ENCODE results near the gene S100A16.

S100A16 gene

DNA sequence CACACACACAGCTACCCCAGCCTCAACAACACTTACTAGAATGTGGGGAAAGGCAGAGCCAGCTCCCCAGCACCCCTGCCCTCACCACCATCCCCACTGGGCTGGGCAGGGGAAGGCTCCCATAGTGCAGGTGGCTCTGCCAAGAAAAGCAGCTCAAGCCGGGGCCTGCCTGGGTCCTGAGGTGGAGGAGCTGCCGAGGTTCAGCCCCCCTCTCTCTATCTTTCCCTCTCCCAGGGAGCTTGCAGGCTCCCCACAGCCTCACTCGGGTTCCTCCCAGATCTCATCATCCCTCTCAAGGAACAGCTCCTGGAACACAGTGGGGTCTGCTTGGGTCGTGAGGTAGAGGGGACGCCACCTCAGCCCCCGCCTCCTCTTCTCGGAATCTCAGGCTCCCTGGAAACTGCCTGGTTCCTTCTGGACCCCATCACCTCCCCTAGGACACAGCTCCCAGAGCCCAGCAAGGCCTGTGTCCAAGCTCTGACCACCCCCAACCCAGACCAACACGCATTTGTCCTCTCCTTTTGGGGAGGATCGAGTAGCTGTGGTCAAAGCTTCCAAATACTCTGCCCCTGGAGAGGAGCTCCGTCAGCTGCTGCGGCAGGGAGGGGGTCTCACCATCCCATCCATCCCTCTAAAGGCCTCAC lies 704 bp downstream of the S100A16 start:
- TF ChIP-seq, protein P1, sequence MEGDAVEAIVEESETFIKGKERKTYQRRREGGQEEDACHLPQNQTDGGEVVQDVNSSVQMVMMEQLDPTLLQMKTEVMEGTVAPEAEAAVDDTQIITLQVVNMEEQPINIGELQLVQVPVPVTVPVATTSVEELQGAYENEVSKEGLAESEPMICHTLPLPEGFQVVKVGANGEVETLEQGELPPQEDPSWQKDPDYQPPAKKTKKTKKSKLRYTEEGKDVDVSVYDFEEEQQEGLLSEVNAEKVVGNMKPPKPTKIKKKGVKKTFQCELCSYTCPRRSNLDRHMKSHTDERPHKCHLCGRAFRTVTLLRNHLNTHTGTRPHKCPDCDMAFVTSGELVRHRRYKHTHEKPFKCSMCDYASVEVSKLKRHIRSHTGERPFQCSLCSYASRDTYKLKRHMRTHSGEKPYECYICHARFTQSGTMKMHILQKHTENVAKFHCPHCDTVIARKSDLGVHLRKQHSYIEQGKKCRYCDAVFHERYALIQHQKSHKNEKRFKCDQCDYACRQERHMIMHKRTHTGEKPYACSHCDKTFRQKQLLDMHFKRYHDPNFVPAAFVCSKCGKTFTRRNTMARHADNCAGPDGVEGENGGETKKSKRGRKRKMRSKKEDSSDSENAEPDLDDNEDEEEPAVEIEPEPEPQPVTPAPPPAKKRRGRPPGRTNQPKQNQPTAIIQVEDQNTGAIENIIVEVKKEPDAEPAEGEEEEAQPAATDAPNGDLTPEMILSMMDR (IDR thresholded peaks at IDR 0.05; ENCODE audit: control insufficient read depth, extremely low read depth, insufficient read depth): no peak
- no peak for DNase-seq (ENCODE audit: low read depth)
- H3K4me3 ChIP-seq (ENCODE audit: low read depth, low read length): no peak overlapping the region

DNA sequence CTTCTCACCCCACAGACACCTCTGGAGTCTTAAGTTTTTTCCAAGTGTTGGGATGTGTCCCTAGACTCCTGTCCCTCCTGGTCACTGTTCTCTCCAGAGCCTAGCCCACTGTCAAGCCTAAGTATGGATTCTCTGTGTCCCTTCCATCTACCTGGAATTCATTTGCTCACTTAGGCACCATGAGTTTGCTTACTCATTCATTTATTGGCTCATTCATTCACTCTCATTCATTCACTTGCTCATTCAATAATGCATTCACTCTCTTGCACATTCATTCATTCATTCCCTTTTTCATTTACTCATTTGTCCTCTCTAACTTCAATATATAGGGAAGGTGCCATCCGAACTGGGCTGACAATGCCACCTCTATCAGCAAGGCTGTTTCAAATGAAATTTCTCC lies 1.6 kb downstream of the S100A16 start:
- no peak overlapping the region for H3K4me3 ChIP-seq (ENCODE audit: low read depth, low read length)
- DNase-seq (ENCODE audit: low read depth): no peak
- TF ChIP-seq, protein P1 (IDR thresholded peaks at IDR 0.05; ENCODE audit: control insufficient read depth, extremely low read depth, insufficient read depth): no peak

DNA sequence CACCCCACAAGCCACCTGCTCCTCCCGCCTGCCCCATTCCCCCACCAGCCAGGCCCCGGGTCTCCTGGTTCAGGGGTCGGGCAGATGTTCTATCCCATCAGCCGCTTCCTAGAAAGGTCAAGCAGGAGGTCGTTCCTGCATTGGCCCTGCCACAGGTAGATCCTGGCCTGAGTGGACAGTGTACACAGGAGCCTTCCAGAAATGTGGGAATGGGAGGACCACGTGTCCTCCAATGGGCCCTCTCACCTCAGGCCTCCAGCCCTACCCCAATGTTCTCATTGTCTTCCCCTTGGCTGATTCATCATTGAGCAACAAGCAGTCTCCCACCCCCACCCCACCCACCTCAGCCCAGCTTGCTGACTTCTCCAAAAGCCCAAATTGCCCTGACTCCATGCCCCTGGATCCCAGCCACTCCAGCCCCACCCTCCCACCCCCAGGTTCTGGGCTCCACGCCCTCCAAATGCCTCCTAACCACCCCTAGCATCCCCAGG lies 2.1 kb downstream of the S100A16 start:
- no peak overlapping the region for H3K4me3 ChIP-seq (ENCODE audit: low read depth, low read length)
- DNase-seq (ENCODE audit: low read depth): no peak
- TF ChIP-seq, protein P1 (IDR thresholded peaks at IDR 0.05; ENCODE audit: control insufficient read depth, extremely low read depth, insufficient read depth): no peak

DNA sequence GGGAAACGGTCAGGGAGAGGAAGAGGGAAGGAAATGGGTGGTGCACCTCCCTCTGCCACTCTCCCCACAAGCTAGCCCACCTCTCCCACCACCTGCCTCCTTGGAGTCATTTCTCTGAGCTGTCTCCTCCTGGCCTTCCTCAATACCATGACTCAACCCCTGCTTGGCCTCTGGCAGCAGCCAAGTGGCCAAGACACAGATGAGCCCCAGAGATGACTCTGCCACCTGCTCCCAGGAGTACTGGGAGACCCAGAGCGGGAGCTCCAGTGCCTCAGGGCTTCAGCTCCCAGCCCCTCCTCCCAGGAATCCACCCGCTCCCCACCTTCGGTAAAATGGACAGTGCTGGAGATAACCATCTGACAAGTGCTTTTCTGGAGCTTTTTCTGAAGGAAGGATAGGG lies 2.6 kb downstream of the S100A16 start:
- DNase-seq (ENCODE audit: low read depth): no peak
- TF ChIP-seq, protein P1 (IDR thresholded peaks at IDR 0.05; ENCODE audit: control insufficient read depth, extremely low read depth, insufficient read depth): no peak
- H3K4me3 ChIP-seq (ENCODE audit: low read depth, low read length): no peak overlapping the region

DNA sequence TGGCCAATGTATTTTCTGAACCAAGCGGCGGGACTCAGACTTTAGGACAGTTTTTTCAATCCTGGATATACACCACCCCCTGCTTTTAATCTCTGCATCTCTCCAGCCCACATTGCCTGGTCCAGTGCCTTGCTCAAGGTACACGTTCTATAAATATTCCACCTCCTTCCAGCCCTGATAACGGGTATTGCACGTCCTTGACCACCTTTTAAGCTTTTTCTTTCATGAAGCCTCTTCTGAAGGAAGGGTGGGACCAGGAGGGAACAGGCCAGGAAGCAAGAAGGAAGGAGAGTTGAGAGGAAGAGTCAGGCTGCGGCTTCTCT lies 3.4 kb downstream of the S100A16 start:
- TF ChIP-seq, protein P1 (IDR thresholded peaks at IDR 0.05; ENCODE audit: control insufficient read depth, extremely low read depth, insufficient read depth): no peak
- H3K4me3 ChIP-seq (ENCODE audit: low read depth, low read length): no peak overlapping the region
- DNase-seq (ENCODE audit: low read depth): no peak

DNA sequence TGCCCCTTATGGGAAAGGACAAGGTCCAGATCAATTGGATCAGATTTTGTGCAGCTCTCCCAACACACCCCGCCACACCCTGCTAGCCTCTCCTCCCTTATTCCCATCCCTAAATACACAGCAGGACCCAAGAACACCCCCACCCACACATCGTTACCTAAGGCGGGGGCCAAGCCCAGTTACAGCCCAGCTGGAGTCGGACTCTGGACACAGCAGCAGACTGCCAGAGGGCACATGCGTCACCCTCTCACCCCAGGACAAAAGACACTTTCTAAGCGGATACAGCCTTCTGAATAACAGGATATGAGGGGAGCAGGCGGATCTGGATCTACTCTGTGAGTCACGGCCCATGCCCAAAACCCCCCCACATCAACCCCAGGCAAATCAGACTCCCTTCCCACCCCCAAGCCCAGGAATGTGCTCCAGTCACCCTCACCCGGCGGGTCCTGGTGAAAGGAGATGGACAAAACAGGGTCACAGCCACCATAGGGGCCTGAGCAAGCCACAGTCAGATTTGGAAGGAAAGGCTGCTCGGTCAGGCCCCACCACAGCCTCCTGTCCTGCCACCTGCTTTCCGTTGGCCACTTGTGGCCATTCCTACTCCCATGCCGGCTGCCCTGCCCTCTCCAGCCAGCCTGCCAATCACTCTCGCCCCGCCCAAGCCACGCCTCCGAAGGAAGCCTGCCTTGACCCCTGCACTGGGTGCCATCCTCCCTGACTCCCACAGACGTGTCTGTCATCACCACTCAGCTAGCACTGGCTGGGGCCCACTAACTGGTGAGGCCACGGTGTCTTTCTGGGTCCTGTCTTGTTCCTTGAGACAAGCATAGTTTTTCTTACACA lies 4.0 kb downstream of the S100A16 start:
- no peak overlapping the region for H3K4me3 ChIP-seq (ENCODE audit: low read depth, low read length)
- no peak for DNase-seq (ENCODE audit: low read depth)
- TF ChIP-seq, protein P1 (IDR thresholded peaks at IDR 0.05; ENCODE audit: control insufficient read depth, extremely low read depth, insufficient read depth): no peak

Measured in LNCaP clone FGC (cell line).